Activated CD4-positive, CD25-positive, alpha-beta regulatory T cell treated with anti-CD3 and anti-CD28 coated beads, Interleukin-2, amount 50 U/mL, for 16 hours (primary cell): ENCODE results near the gene GLI1.
A peak's percentile ranks its signal among the peaks of the same experiment; 100 is the strongest.

Experiments used
- DNase-seq: peaks from one replicate; pipeline ENCODE4 v3.0.0-alpha.2; 2020; ENCODE audit warnings: low read depth, low spot score

Gene GLI1

DNA sequence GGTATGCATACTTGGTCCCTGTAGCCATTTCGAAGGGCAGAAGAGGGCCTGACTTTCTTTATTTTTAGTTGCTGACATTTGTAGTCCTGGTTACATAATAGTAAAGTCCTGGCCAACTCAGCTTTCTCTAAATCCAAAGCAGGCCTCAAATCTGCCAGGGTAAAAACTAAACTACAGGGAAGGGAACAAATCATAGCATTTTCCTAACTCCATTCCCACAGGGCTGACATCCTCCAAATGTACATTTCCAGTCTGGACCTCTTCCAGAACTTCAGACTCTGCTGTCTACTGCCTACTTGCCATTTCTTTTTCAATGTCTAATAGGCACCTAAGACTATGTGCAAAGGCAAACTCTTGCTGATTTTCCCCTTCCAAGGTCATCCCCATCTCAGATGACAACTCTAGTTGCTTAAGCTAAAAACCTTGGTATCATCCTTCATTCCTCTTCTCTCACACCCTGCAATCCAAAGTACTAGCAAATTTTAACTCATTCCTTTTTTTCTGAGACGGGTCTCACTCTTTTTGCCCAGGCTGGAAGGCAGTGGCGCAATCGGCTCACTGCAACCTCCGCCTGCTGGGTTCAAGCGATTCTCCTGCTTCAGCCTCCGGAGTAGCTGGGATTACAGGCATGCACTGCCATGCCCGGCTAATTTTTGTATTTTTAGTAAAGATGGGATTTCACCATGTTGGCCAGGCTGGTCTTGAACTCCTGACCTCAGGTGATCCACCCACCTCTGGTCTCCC lies 58.8 kb downstream of the GLI1 start:
- no peak for DNase-seq

DNA sequence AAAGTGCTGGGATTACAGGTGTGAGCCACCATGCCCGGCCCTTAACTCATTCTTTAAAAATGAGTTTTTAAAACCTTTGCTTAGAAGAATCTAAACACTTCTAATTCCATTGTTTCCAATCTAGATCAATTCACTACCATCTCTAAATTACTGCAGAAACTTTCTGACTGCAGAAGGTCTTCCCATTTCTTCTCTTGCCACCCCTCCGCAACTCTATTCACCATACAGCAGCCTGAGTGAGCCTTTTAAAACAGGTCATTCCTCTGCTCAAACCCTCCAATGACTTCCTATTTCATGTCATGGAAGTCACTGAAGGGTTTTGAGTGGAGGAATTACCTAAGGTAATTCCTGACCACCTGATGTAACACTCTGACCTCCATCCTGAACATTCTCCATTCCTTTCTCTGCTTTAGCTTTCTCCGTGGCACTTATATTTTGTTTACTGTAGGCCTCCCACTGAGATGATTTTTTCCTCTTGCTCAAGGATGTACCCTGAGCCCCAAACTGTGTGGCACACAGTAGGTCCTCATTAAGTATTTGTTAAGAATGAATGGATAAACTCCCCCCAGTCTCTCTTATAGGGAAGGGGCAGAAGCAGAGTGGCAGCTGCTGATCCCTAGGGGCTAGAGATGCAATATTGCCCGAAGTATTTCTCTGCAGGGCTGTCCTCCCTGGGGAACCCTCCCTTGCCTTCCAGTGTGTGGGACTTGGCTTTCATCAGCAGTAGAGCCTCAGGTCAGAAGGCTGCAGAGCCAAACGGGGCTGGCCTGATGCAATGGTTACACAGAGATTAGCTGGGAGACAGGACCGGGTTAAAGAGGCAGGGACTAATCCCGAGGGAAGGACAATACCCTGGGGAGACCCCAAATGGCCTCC lies 59.6 kb downstream of the GLI1 start:
- DNase-seq = no peak

DNA sequence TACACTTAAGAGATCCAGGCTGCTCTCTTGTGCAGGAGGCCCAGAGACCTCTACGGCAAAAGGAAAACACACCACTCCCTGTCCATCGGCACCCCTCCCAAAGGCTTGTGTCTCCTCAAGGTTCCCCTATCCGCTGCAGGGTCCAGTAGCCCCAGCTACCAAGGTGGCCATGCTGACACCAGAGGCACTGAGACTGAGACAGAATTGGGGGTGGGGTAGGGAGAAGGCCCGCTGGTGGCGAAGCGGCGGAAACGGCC lies 60.1 kb downstream of the GLI1 start:
- DNase-seq = no peak

DNA sequence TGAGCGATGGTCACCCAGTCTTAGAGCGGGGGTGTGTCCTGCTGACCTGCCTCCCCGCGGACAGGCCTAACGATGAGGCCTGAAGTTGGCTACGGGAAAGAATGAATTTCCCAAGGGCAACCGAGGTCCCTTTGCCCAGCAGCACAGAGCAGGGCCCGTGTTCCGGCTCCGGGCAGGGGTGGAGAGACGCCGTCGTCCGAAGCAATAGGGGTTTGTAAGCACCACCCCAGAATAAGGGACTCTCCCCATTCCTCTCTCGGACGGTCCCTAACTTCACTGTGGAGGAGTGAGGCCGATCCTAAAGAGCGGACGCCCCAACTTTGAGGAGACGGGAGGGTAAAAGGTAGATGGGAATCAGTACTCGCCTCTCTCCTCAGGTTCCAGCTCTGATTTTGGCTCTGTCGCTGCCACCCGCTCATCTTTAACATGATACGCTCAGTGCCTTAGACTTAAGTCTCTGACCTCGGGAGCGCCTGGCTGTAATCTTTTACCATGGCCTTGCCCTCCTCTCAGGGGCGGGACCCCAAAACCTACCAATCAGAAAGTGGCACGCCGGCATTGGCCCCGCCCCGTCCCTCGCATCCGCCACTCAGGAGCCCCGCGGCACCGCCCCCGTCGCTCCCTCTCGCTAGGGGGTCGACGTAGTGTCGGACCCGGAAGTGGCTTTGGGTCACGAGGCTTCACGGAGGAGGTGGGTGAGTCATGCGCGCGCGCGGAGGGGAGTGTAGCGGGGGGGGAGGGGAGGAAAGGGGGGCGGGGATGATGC lies 60.7 kb downstream of the GLI1 start, which contains the start of gene DDIT3:
TSS of gene DDIT3 (minus strand) at position 462 of the 766 bp plus-strand sequence. CDS start 3,108 bp downstream, outside the sequence.
- DNase-seq = peak; percentile 99

DNA sequence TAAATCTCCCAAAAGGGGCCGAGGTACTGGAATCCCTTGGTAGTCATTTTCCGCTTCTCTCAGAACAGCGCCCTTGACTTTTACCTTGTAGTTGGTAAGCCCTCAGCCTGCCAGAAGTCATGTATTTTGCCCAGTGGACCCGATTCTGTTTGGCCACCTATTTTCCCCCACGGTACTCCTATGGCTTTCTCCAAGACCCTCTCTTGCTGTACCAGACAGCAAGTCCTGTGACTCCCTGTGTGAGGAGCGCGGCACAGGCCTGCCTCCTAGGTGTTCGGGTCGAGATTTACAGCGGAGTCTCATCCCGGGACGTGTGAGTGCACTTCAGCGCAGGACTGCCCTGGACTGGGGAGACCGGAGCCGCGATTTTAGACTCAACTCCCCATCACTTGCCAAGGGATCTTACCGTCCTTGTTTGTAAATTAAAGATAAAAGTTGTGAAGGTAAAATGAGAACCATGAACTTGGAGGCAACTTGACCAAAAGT lies 62.0 kb downstream of the GLI1 start:
- no peak for DNase-seq
